K562 (cell line): ENCODE measurements around the gene MICAL2. TPM values are rescaled to one million over a fixed set of nuclear protein-coding genes. Genes with fewer than 3 reads are reported as not detected.

Experiments
- ATAC-seq: fragments of 200-7000 bp; cut with Tn5 transposase; 3 replicates; pipeline ENCODE4 v1.9.1; 2020; ENCODE audit warnings: moderate library complexity
- BruUV-seq: library from RNA; stranded (reverse); fragments of 400-500 nt; replicated peaks from 2 replicates; lab custom pipeline; 2021; lab: Mats Ljungman, UMichigan
- CTCF ChIA-PET: fragments of 300-600 bp; formaldehyde crosslinking; extraction: SDS; loops from one replicate; lab custom pipeline; 2021; ENCODE audit warnings: low intra/inter-chr PET ratio; lab: Yijun Ruan, JAX
- POLR2A ChIA-PET: fragments of 300-600, 350-650 bp; sonication (Branson Sonifier 250); formaldehyde crosslinking; extraction: SDS; loops from one replicate; lab custom pipeline; 2021; ENCODE audit warnings: antibody characterized with exemption, inconsistent platforms; lab: Yijun Ruan, JAX
- DNase-seq, 4 experiments: peaks; one replicate each; pipeline versions ENCODE4 v3.0.0 to v3.0.0-alpha.2; 2011 to 2018; ENCODE audit warnings: low spot score in 3 of 4, mixed read lengths in 3 of 4; ENCODE audit errors: extremely low read depth in 1 of 4
- FAIRE-seq: peaks from 2 replicates; lab custom pipeline; 2011; peaks lifted over from hg19 to GRCh38; lab: Jason Lieb, UNC
- H2AFZ ChIP-seq: 2 replicates; pipeline ENCODE4 v1.6.0; 2011; ENCODE audit warnings: low read depth, low read length, control low read depth, inconsistent platforms
- H3K27ac ChIP-seq: fragments of 200-600 bp; 3 replicates; pipeline ENCODE4 v1.8.0; 2011; ENCODE audit warnings: low read depth, mild to moderate bottlenecking, control low read depth, inconsistent platforms, low read length, moderate library complexity, mixed read lengths; ENCODE audit errors: extremely low read depth
- H3K27me3 ChIP-seq, 2 experiments: fragments of 300-600 bp in 1 of 2; 2 replicates in 1 of 2; 3 replicates in 1 of 2; pipeline versions ENCODE4 v1.6.0 to v1.8.0; 2011; ENCODE audit warnings: inconsistent platforms in 2 of 2, low read length in 2 of 2, mild to moderate bottlenecking in 1 of 2, mixed read lengths in 1 of 2, moderate library complexity in 1 of 2; ENCODE audit not compliant: control insufficient read depth in 2 of 2, insufficient read depth in 2 of 2
- H3K36me3 ChIP-seq: fragments of 300-600 bp; 3 replicates; pipeline ENCODE4 v1.8.0; 2011; ENCODE audit warnings: mild to moderate bottlenecking, low read length, inconsistent platforms; ENCODE audit not compliant: control insufficient read depth, insufficient read depth
- H3K4me1 ChIP-seq, 2 experiments: fragments of 200-600 bp in 1 of 2; replicated peaks in 1 of 2; 2 replicates in 1 of 2; 3 replicates in 1 of 2; pipeline versions ENCODE4 v1.5.1 to v1.8.0; 2011; ENCODE audit warnings: inconsistent platforms in 2 of 2, low read length in 2 of 2, mild to moderate bottlenecking in 1 of 2, mixed read lengths in 1 of 2, moderate library complexity in 1 of 2; ENCODE audit not compliant: control insufficient read depth in 2 of 2, insufficient read depth in 2 of 2
- H3K4me2 ChIP-seq: 2 replicates; pipeline ENCODE4 v1.6.1; 2011; ENCODE audit warnings: low read length, control low read depth, inconsistent platforms, mixed read lengths; ENCODE audit not compliant: insufficient read depth
- H3K4me3 ChIP-seq: fragments of 200-600 bp; sonication (generic), shearing (Covaris generic); 2 replicates; pipeline ENCODE4 v1.5.1; 2016; ENCODE audit warnings: control low read depth, inconsistent platforms
- H3K79me2 ChIP-seq: fragments of 200-600 bp; 3 replicates; pipeline ENCODE4 v1.8.0; 2011; ENCODE audit warnings: low read length, inconsistent platforms; ENCODE audit not compliant: control insufficient read depth, insufficient read depth
- H3K9ac ChIP-seq, 2 experiments: 2 replicates each; pipeline versions ENCODE4 v1.6.0 to v1.6.1; 2011; ENCODE audit warnings: low read depth in 2 of 2, low read length in 2 of 2, control low read depth in 1 of 2, inconsistent platforms in 1 of 2, mild to moderate bottlenecking in 1 of 2, mixed read lengths in 1 of 2; ENCODE audit not compliant: insufficient read depth in 1 of 2
- H3K9me1 ChIP-seq: one replicate; pipeline ENCODE4 v1.6.0; 2011; ENCODE audit warnings: inconsistent platforms, mild to moderate bottlenecking, low read length, moderate library complexity; ENCODE audit not compliant: control insufficient read depth, insufficient read depth
- H3K9me3 ChIP-seq: replicated peaks from 2 replicates; pipeline ENCODE4 v1.5.1; 2011; ENCODE audit warnings: low read depth, low read length, inconsistent platforms; ENCODE audit not compliant: control insufficient read depth, insufficient read depth
- H4K20me1 ChIP-seq: replicated peaks from 2 replicates; pipeline ENCODE4 v1.6.1; 2011; ENCODE audit warnings: low read length, inconsistent platforms, mixed read lengths; ENCODE audit not compliant: control insufficient read depth, insufficient read depth
- ATF3 ChIP-seq, 2 experiments: fragments of 450-650 bp in 1 of 2; sonication (generic) in 1 of 2; formaldehyde crosslinking in 1 of 2; IDR thresholded peaks in 1 of 2; conservative IDR thresholded peaks in 1 of 2; 2 replicates each; pipeline versions ENCODE4 v1.6.1 to v1.8.1; 2016 to 2023; ENCODE audit warnings: mild to moderate bottlenecking in 2 of 2, moderate library complexity in 2 of 2, inconsistent platforms in 1 of 2, missing genetic modification reagents in 1 of 2
- ATF7 ChIP-seq: fragments of 450-650 bp; IDR thresholded peaks from 2 replicates; pipeline ENCODE4 v1.7.1; 2014; ENCODE audit warnings: mild to moderate bottlenecking, moderate library complexity
- BRD4 ChIP-seq: fragments of 200-600 bp; sonication (generic); IDR thresholded peaks from 2 replicates; pipeline ENCODE4 v1.6.1; 2017; ENCODE audit warnings: inconsistent platforms
- DPF2 ChIP-seq: fragments of 450-650 bp; IDR thresholded peaks from 2 replicates; pipeline ENCODE4 v1.6.1; 2016
- FOSL1 ChIP-seq: fragments of 200-800 bp; sonication (Bioruptor generic); conservative IDR thresholded peaks from 2 replicates; pipeline ENCODE4 v1.6.1; 2016; ENCODE audit warnings: missing genetic modification characterization, missing compliant biosample characterization
- JUND ChIP-seq, 2 experiments: IDR thresholded peaks; 2 replicates in 1 of 2; 3 replicates in 1 of 2; pipeline ENCODE4 v1.6.1; 2011; ENCODE audit warnings: borderline replicate concordance in 2 of 2, low read depth in 2 of 2, low read length in 2 of 2, improper control_type of control experiment in 1 of 2, missing biosample characterization in 1 of 2, missing genetic modification characterization in 1 of 2, missing genetic modification reagents in 1 of 2
- PRDM10 ChIP-seq: fragments of 450-650 bp; IDR thresholded peaks from 2 replicates; pipeline ENCODE4 v1.6.1; 2018; ENCODE audit not compliant: partially characterized antibody
- RCOR1 ChIP-seq, 2 experiments: IDR thresholded peaks; 2 replicates each; pipeline ENCODE4 v1.6.1; 2012; ENCODE audit warnings: low read depth in 2 of 2, low read length in 2 of 2, borderline replicate concordance in 1 of 2, improper control_type of control experiment in 1 of 2
- SIRT6 ChIP-seq: IDR thresholded peaks from one replicate; pipeline ENCODE4 v1.6.1; 2012; ENCODE audit warnings: low read depth, mild to moderate bottlenecking, control low read depth, inconsistent platforms, low read length, moderate library complexity
- SMAD4 ChIP-seq: fragments of 250-450 bp; sonication (Bioruptor Pico); conservative IDR thresholded peaks from 2 replicates; pipeline ENCODE4 v1.8.0; 2021; ENCODE audit warnings: inconsistent platforms, mild to moderate bottlenecking, moderate library complexity
- SMARCA4 ChIP-seq: fragments of 450-650 bp; IDR thresholded peaks from 2 replicates; pipeline ENCODE4 v1.6.1; 2016
- SMARCC2 ChIP-seq: fragments of 450-650 bp; IDR thresholded peaks from 2 replicates; pipeline ENCODE4 v1.6.1; 2017; ENCODE audit warnings: antibody characterized with exemption, moderate library complexity, mild to moderate bottlenecking, low read depth
- TAF9B ChIP-seq: fragments of 450-650 bp; IDR thresholded peaks from 2 replicates; pipeline ENCODE4 v1.6.1; 2018; ENCODE audit warnings: mild to moderate bottlenecking; ENCODE audit not compliant: partially characterized antibody
- TEAD1 ChIP-seq, 2 experiments: fragments of 450-650 bp in 1 of 2; sonication (generic) in 1 of 2; formaldehyde crosslinking; IDR thresholded peaks; 2 replicates each; pipeline versions ENCODE4 v1.4.0 to v1.8.0; 2020 to 2022; ENCODE audit warnings: mild to moderate bottlenecking in 2 of 2, missing genetic modification reagents in 1 of 2
- TRIM24 ChIP-seq, 2 experiments: fragments of 450-650 bp; IDR thresholded peaks; 2 replicates each; pipeline ENCODE4 v1.6.1; 2016
- ZNF384 ChIP-seq: IDR thresholded peaks from 2 replicates; pipeline ENCODE4 v1.6.1; 2012; ENCODE audit warnings: low read depth, low read length, improper control_type of control experiment
- WGBS: fragments of 100-300 bp; shearing (Covaris generic); methylation state at CpG from one replicate; pipeline ENCODE4 v1.1.6; 2016; ENCODE audit warnings: low coverage, mixed read lengths; ENCODE audit not compliant: insufficient coverage; ENCODE audit errors: missing lambda C conversion rate; 5-methylcytosine and 5-hydroxymethylcytosine counted together
- in situ Hi-C: fragments of 300-500 bp; cut with MboI; formaldehyde crosslinking; loops from 4 replicates; pipeline ENCODE4 v1.15.0; 2018; ENCODE audit warnings: inconsistent platforms, mixed read lengths
- intact Hi-C: fragments of 100-400 bp; cut with micrococcal nuclease; formaldehyde crosslinking; loops from 2 replicates; pipeline ENCODE4 v1.14.2; 2022
- polyA plus RNA-seq, 8 experiments: library from polyadenylated mRNA; depleted of rRNA in 4 of 8; stranded (reverse) in 5 of 8; unstranded in 3 of 8; fragments of >200 nt; fragmentation: Nextera tagmentation in 2 of 8; fragmentation: Illumina TruSeq in 1 of 8; extraction: Ambion mirVana in 2 of 8; extraction: Trizol in 1 of 8; gene quantifications; 2 replicates each; pipeline versions ENCODE4 v1.2.1 to v1.2.3, GENCODE V29; 2011 to 2014; ENCODE audit warnings: inconsistent platforms in 1 of 8, missing spikeins in 1 of 8
- total RNA-seq, 7 experiments: library from RNA; depleted of rRNA in 6 of 7; stranded (reverse); fragments of >200 nt in 6 of 7; fragmentation: Illumina TruSeq in 2 of 7; extraction: Trizol in 2 of 7; gene quantifications; 2 replicates each; pipeline versions ENCODE4 v1.2.1 to v1.2.3, GENCODE V29; 2011 to 2021; ENCODE audit warnings: low replicate concordance in 1 of 7

MICAL2 gene
- total and polyA plus RNA-seq, 9 of the 15 experiments (the other 6 are each of a cell fraction or from before 2014, with no cell fraction given), result 4.7 to 64.2 (median 33.6) TPM

- 21% methylated on average over 7 of the region's 7 CpGs for WGBS
- no peak overlapping the region for H2AFZ ChIP-seq
- TF ChIP-seq RCOR1 (IDR thresholded peaks at IDR 0.05; ENCODE audit: borderline replicate concordance in 1 of 2, low read depth in 2 of 2, low read length in 2 of 2) (0 out of 4 replicates have a peak, but pooled peaks of 1 of the 2 experiments have one; percentile 11), ZNF384 (no peak), SMARCA4 (peak; percentile 80), ATF3 (IDR thresholded peaks at IDR 0.05) (peak; percentile 93), ATF3 (CRISPR knock-in tag; conservative IDR thresholded peaks at IDR 0.05) (no peak), JUND (IDR thresholded peaks at IDR 0.05; ENCODE audit: borderline replicate concordance, low read depth, low read length) (peak; percentile 85), JUND (tag; IDR thresholded peaks at IDR 0.05; ENCODE audit: borderline replicate concordance, low read depth, low read length) (peak; percentile 79; the same call in 1 of the 3 replicates), BRD4 (no peak), SIRT6 (no peak), TRIM24 (IDR thresholded peaks at IDR 0.05) (peak; percentile 29 to 66; a peak in 2 of 4 replicates), FOSL1 (peak; percentile 96), TAF9B (no peak), ATF7 (peak; percentile 40; the same call in 1 of the 2 replicates), TEAD1 (CRISPR knock-in tag; IDR thresholded peaks at IDR 0.05) (peak in 1 of 2 experiments; percentile 91; a peak in 2 of 4 replicates), DPF2 (peak; percentile 65), SMARCC2 (peak; percentile 54; the same call in 1 of the 2 replicates), SMAD4 (no peak), PRDM10 (peak; percentile 65)
Observed at GRCh38 chr11:12066056-12066798, 44.2 kb upstream of the MICAL2 start.

More at GRCh38 chr11:12066056-12066798, 44.2 kb upstream of the MICAL2 start:
- Histone ChIP-seq H3K4me2 (no peak overlapping the region), H3K9ac (no peak overlapping the region), H4K20me1 (no peaks in the 10 kb centered on the region), H3K4me3 (no peak overlapping the region), H3K9me3 (no peaks in the 10 kb centered on the region), H3K27ac (no peak overlapping the region), H3K27me3 (peaks cover 2 to 6% of the 10 kb centered on the region in 2 experiments; a peak in 2 of 5 replicates), H3K36me3 (no peaks in the 10 kb centered on the region), H3K4me1 (peaks cover 0 to 5% of the 10 kb centered on the region in 2 experiments; a peak in 2 of 5 replicates), H3K9me1 (no peaks in the 10 kb centered on the region), H3K79me2 (no peaks in the 10 kb centered on the region)
- ChIA-PET CTCF (no interaction called here), POLR2A (interaction anchor here (0.7 to 1.4 kb wide), 6 partner anchors 8 to 177 kb away, joined by 3 to 5 read pairs (median 3); no protein-coding TSS in a partner anchor)
- intact Hi-C loops (no loop called here), in situ Hi-C loops (no loop called here)
- DNase-seq (peak in 2 of 4 experiments; percentile 34 to 61), ATAC-seq (peak; percentile 80), FAIRE-seq (peak; percentile 72)
- no TSS peak for BruUV-seq
